ENCODE data around the gene NEDD8. TPM values are rescaled to one million over a fixed set of nuclear protein-coding genes. Genes with fewer than 3 reads are reported as not detected.

The NEDD8 gene
- 100 to 1,000 TPM in 1 of 2 donors, 10 to 100 TPM in 1; 94.6 to 110 TPM for total RNA-seq
- 180 TPM for polyA plus RNA-seq (ENCODE audit: insufficient read depth, low read depth, low replicate concordance)
- long read RNA-seq, donor 1, transcript NEDD8-208 (3 exons, 654 nt) = minor isoform, 7 of 133 reads
- long read RNA-seq, donor 1, transcript NEDD8-203 (3 exons, 653 nt) = minor isoform, 5 of 133 reads
- long read RNA-seq, donor 1, transcript NEDD8-201 (4 exons, 708 nt) = major isoform, 118 of 133 reads
- long read RNA-seq, donor 1, partial matches to known transcripts = 0 of 133 reads
- long read RNA-seq, donor 1, other reads (novel, unspliced or antisense) = 0 of 133 reads
- long read RNA-seq, donor 2, transcript NEDD8-203 (3 exons, 653 nt) = minor isoform, 5 of 117 reads
- long read RNA-seq, donor 2, transcript NEDD8-201 (4 exons, 708 nt) = major isoform, 102 of 117 reads
- long read RNA-seq, donor 2, partial matches to known transcripts = 7 of 117 reads
- long read RNA-seq, donor 2, other reads (novel, unspliced or antisense) = 0 of 117 reads

GRCh38 chr14:24232121-24232644 is at the start of gene NEDD8:
TSS of gene NEDD8 (minus strand) at chr14:24232367. CDS start at chr14:24232267, 100 bp downstream.
- no peaks in the 10 kb centered on the region for H3K36me3 ChIP-seq (ENCODE audit: low read depth, missing control alignments)
- H3K4me1 ChIP-seq = peaks cover 19% of the 10 kb centered on the region
- peak within 1 kb of the TSS; percentile 75 to 91 for H3K4me3 ChIP-seq
- H3K27ac ChIP-seq = peak within 1 kb of the TSS; percentile 72 to 82
- DNase-seq = peak; percentile 94
- H3K27me3 ChIP-seq = no peaks in the 10 kb centered on the region
- intact Hi-C loops (cut with DNase I; ENCODE audit: low total_unique reads) = no loop called here
- H3K9me3 ChIP-seq = no peaks in the 10 kb centered on the region
- 0 to 2% methylated on average over 14 to 30 of the region's 30 CpGs for WGBS, 2 donors
- no peak for TF ChIP-seq POLR2A (IDR thresholded peaks at IDR 0.05)
- TF ChIP-seq CTCF (IDR thresholded peaks at IDR 0.05) = no peak

GRCh38 chr14:24281636-24282035 is 49.5 kb upstream of the NEDD8 start:
- WGBS, 2 donors = 80 to 85% methylated on average over 7 of the region's 7 CpGs
- no peak for DNase-seq
- Histone ChIP-seq H3K36me3 (ENCODE audit: low read depth, missing control alignments) (no peaks in the 10 kb centered on the region), H3K9me3 (no peaks in the 10 kb centered on the region), H3K27me3 (no peaks in the 10 kb centered on the region), H3K4me1 (no peaks in the 10 kb centered on the region), H3K4me3 (no peak overlapping the region), H3K27ac (no peak overlapping the region)
- intact Hi-C loops (cut with DNase I; ENCODE audit: low total_unique reads) = no loop called here
- TF ChIP-seq CTCF (IDR thresholded peaks at IDR 0.05) (no peak), POLR2A (IDR thresholded peaks at IDR 0.05) (no peak)

GRCh38 chr14:24280797-24281460 is 48.8 kb upstream of the NEDD8 start:
- TF ChIP-seq POLR2A (IDR thresholded peaks at IDR 0.05) (no peak), CTCF (IDR thresholded peaks at IDR 0.05) (no peak)
- no peak for DNase-seq
- intact Hi-C loops (cut with DNase I; ENCODE audit: low total_unique reads) = no loop called here

GRCh38 chr14:24279301-24280186 is 47.4 kb upstream of the NEDD8 start:
- intact Hi-C loops (cut with DNase I; ENCODE audit: low total_unique reads) = no loop called here
- H3K27me3 ChIP-seq = no peaks in the 10 kb centered on the region
- DNase-seq = no peak
- WGBS, 2 donors = 84 to 88% methylated on average over 11 of the region's 11 CpGs
- no peaks in the 10 kb centered on the region for H3K9me3 ChIP-seq
- no peak overlapping the region for H3K27ac ChIP-seq
- TF ChIP-seq CTCF (IDR thresholded peaks at IDR 0.05) (no peak), POLR2A (IDR thresholded peaks at IDR 0.05) (no peak)
- H3K4me3 ChIP-seq = no peak overlapping the region
- H3K4me1 ChIP-seq = no peaks in the 10 kb centered on the region
- H3K36me3 ChIP-seq (ENCODE audit: low read depth, missing control alignments) = no peaks in the 10 kb centered on the region

More at GRCh38 chr14:24280797-24281460, 48.8 kb upstream of the NEDD8 start:
- Histone ChIP-seq H3K4me3 (no peak overlapping the region), H3K4me1 (no peaks in the 10 kb centered on the region), H3K27ac (no peak overlapping the region), H3K9me3 (no peaks in the 10 kb centered on the region), H3K36me3 (ENCODE audit: low read depth, missing control alignments) (no peaks in the 10 kb centered on the region), H3K27me3 (no peaks in the 10 kb centered on the region)
- WGBS, 2 donors = 80 to 88% methylated on average over 4 to 6 of the region's 6 CpGs

Measured in testis (tissue), 5 donors.